Trophoblast cell (in vitro differentiated cells and primary cell): Measurements from ENCODE around the gene KRABD2.

Source experiments
- DNase-seq, 2 donors: peaks; one replicate each; pipeline ENCODE4 v3.0.0-alpha.2; 2016
- H2AFZ ChIP-seq: 2 replicates; pipeline ENCODE4 v1.6.1; 2013; ENCODE audit warnings: low read length, moderate library complexity, mild to moderate bottlenecking; ENCODE audit not compliant: insufficient read depth, poor library complexity
- H2AK5ac ChIP-seq: 2 replicates; pipeline ENCODE4 v1.6.1; 2013; ENCODE audit warnings: mild to moderate bottlenecking, low read length
- H2BK120ac ChIP-seq: 2 replicates; pipeline ENCODE4 v1.6.1; 2013; ENCODE audit warnings: low read length, mild to moderate bottlenecking, moderate library complexity; ENCODE audit not compliant: insufficient read depth, poor library complexity
- H2BK12ac ChIP-seq: 2 replicates; pipeline ENCODE4 v1.6.1; 2013; ENCODE audit warnings: mild to moderate bottlenecking, low read length, moderate library complexity
- H2BK5ac ChIP-seq: 2 replicates; pipeline ENCODE4 v1.6.1; 2013; ENCODE audit warnings: low read length, low read depth, moderate library complexity, mild to moderate bottlenecking; ENCODE audit not compliant: poor library complexity
- H3K14ac ChIP-seq: 2 replicates; pipeline ENCODE4 v1.6.1; 2013; ENCODE audit warnings: mild to moderate bottlenecking, low read length
- H3K18ac ChIP-seq: 2 replicates; pipeline ENCODE4 v1.6.1; 2013; ENCODE audit warnings: mild to moderate bottlenecking, low read length
- H3K23ac ChIP-seq: 2 replicates; pipeline ENCODE4 v1.6.1; 2013; ENCODE audit warnings: low read length
- H3K27ac ChIP-seq: 2 replicates; pipeline ENCODE4 v1.5.1; 2013; ENCODE audit warnings: low read depth, mild to moderate bottlenecking, inconsistent platforms, low read length, moderate library complexity
- H3K27me3 ChIP-seq: 2 replicates; pipeline ENCODE4 v1.6.1; 2013; ENCODE audit warnings: inconsistent platforms, mild to moderate bottlenecking, low read length, moderate library complexity; ENCODE audit not compliant: insufficient read depth
- H3K36me3 ChIP-seq, 2 experiments: 1 replicate in 1 of 2; 2 replicates in 1 of 2; pipeline ENCODE4 v1.6.1; 2013; ENCODE audit warnings: low read length in 2 of 2, mild to moderate bottlenecking in 2 of 2, moderate library complexity in 1 of 2; ENCODE audit not compliant: insufficient read depth in 2 of 2, control insufficient read depth in 1 of 2
- H3K4ac ChIP-seq: 2 replicates; pipeline ENCODE4 v1.6.1; 2013; ENCODE audit warnings: low read depth, mild to moderate bottlenecking, low read length, moderate library complexity
- H3K4me1 ChIP-seq, 2 experiments: 1 replicate in 1 of 2; 2 replicates in 1 of 2; pipeline ENCODE4 v1.6.1; 2013; ENCODE audit warnings: low read length in 2 of 2, mild to moderate bottlenecking in 2 of 2, moderate library complexity in 1 of 2; ENCODE audit not compliant: insufficient read depth in 2 of 2, control insufficient read depth in 1 of 2
- H3K4me2 ChIP-seq: 2 replicates; pipeline ENCODE4 v1.6.1; 2013; ENCODE audit warnings: inconsistent platforms, mild to moderate bottlenecking, low read length, moderate library complexity
- H3K4me3 ChIP-seq: 2 replicates; pipeline ENCODE4 v1.5.1; 2013; ENCODE audit warnings: mild to moderate bottlenecking, low read depth, low read length, inconsistent platforms
- H3K79me1 ChIP-seq: one replicate; pipeline ENCODE4 v1.6.1; 2013; ENCODE audit warnings: low read length
- H3K79me2 ChIP-seq: 2 replicates; pipeline ENCODE4 v1.6.1; 2013; ENCODE audit warnings: low read length, mild to moderate bottlenecking; ENCODE audit not compliant: control insufficient read depth, insufficient read depth, poor library complexity
- H3K9ac ChIP-seq: 2 replicates; pipeline ENCODE4 v1.6.1; 2013; ENCODE audit warnings: mild to moderate bottlenecking, low read length
- H3K9me3 ChIP-seq: 2 replicates; pipeline ENCODE4 v1.6.1; 2013; ENCODE audit warnings: low read depth, mild to moderate bottlenecking, control low read depth, inconsistent platforms, low read length; ENCODE audit not compliant: insufficient read depth
- H4K12ac ChIP-seq: 2 replicates; pipeline ENCODE4 v1.6.1; 2013; ENCODE audit warnings: low read depth, mild to moderate bottlenecking, low read length, moderate library complexity
- H4K8ac ChIP-seq: 2 replicates; pipeline ENCODE4 v1.6.1; 2013; ENCODE audit warnings: low read depth, mild to moderate bottlenecking, low read length, moderate library complexity
- H4K91ac ChIP-seq: one replicate; pipeline ENCODE4 v1.6.1; 2013; ENCODE audit warnings: low read depth, mild to moderate bottlenecking, low read length, moderate library complexity
- WGBS: extraction: QIAGEN DNeasy Blood & Tissue Kit; methylation state at CpG from one replicate; pipeline ENCODE4 v1.1.7; 2013; ENCODE audit warnings: missing lambda C conversion rate; ENCODE audit not compliant: insufficient read length, insufficient coverage; ENCODE audit errors: extremely low coverage; 5-methylcytosine and 5-hydroxymethylcytosine counted together

The KRABD2 gene

GRCh38 chr17:8339540-8339939 lies 37.0 kb downstream of the KRABD2 start, which contains the start of gene ODF4:
Gene ODF4, plus strand, starts transcription at chr17:8339840. Its CDS starts 212 bp downstream, at chr17:8340052.
- Histone ChIP-seq H2AK5ac (no peak within 1 kb of the TSS), H3K27me3 (no peaks in the 10 kb centered on the region), H3K23ac (no peak within 1 kb of the TSS), H4K12ac (no peak within 1 kb of the TSS), H3K4me3 (no peak within 1 kb of the TSS), H4K91ac (no peak within 1 kb of the TSS), H2BK12ac (no peak within 1 kb of the TSS), H3K14ac (no peak within 1 kb of the TSS), H4K8ac (no peak within 1 kb of the TSS), H3K27ac (no peak within 1 kb of the TSS), H3K4me2 (no peak within 1 kb of the TSS), H2BK5ac (no peak within 1 kb of the TSS), H3K36me3 (no peaks in the 10 kb centered on the region), H3K4ac (no peak within 1 kb of the TSS), H2AFZ (no peak within 1 kb of the TSS), H3K9ac (no peak within 1 kb of the TSS), H3K9me3 (peaks cover 2% of the 10 kb centered on the region), H3K79me1 (no peaks in the 10 kb centered on the region), H3K79me2 (no peaks in the 10 kb centered on the region), H3K4me1 (peaks cover 3% of the 10 kb centered on the region in 2 experiments), H3K18ac (no peak within 1 kb of the TSS), H2BK120ac (no peak within 1 kb of the TSS)
- WGBS = no CpG with 5 or more reads among the region's 2 CpGs
- no peak for DNase-seq

- Histone ChIP-seq H2AFZ (no peak overlapping the region), H3K27me3 (no peaks in the 10 kb centered on the region), H3K27ac (no peak overlapping the region), H2BK12ac (no peak overlapping the region), H3K4ac (no peak overlapping the region), H3K36me3 (no peaks in the 10 kb centered on the region), H3K4me2 (no peak overlapping the region), H3K23ac (no peak overlapping the region), H3K4me3 (no peak overlapping the region), H3K18ac (no peak overlapping the region), H3K79me2 (no peaks in the 10 kb centered on the region), H3K9ac (no peak overlapping the region), H2BK120ac (no peak overlapping the region), H3K79me1 (no peaks in the 10 kb centered on the region), H3K14ac (no peak overlapping the region), H4K12ac (no peak overlapping the region), H3K4me1 (peaks cover 3% of the 10 kb centered on the region in 2 experiments), H2AK5ac (no peak overlapping the region), H4K8ac (no peak overlapping the region), H4K91ac (no peak overlapping the region), H3K9me3 (peaks cover 2% of the 10 kb centered on the region), H2BK5ac (no peak overlapping the region)
- no peak for DNase-seq
- no CpG with 5 or more reads among the region's 5 CpGs for WGBS
Measured at GRCh38 chr17:8338753-8339140, 37.8 kb downstream of the KRABD2 start.

DNA sequence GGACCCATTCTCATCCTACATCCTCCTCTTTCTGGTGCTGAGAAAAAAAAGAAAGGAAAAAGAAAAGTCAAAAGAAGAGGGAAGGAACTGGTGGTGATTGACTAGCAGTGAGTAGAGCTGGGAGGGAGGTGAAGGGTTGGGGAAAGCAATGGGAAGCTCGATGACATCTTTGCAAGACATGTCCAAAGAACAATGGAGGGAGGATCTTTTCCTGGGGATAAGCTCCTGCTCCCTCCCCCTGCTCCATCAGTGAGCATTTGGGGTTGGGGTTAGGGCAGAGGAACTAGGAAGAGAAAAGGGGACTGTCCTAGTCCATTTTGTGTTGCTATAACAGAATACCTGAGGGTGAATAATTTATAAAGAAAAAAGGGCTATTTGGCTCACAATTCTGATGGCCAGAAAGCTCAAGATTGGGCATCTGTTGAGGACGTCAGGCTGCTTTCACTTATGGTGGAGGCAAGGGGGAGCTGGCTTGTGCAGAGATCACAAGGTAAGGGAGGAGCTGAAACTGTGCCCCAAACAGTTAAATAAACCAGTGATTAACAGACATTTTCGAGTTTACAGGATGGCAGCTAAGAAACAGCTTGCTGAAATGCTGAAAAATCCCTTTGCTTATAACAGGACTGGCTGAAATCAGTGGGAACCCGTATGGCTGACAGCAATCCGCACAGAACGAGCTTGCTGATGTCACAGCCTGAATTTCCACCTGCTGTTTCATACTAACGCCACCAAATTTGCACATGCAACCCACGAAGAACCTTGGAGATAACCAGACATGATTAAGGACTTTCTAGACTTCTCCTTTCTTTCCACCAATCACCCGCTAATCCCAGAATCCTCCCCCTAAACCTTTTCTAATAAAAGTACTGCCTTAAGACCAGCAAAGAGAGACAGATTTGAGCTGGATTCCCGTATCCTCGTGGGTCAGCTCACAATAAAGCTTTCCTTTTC lies 38.4 kb downstream of the KRABD2 start:
- H3K4me3 ChIP-seq = no peak overlapping the region

GRCh38 chr17:8333281-8333680 lies 43.2 kb downstream of the KRABD2 start:
- H3K79me1 ChIP-seq = no peaks in the 10 kb centered on the region
- H3K4me3 ChIP-seq = no peak overlapping the region
- no peak overlapping the region for H4K91ac ChIP-seq
- no peak overlapping the region for H4K8ac ChIP-seq
- H3K79me2 ChIP-seq = no peaks in the 10 kb centered on the region
- DNase-seq = peak in 1 of 2 donors; percentile 34
- no peak overlapping the region for H3K9ac ChIP-seq
- H3K14ac ChIP-seq = no peak overlapping the region
- no peak overlapping the region for H3K18ac ChIP-seq
- H3K36me3 ChIP-seq = no peaks in the 10 kb centered on the region
- no peak overlapping the region for H2BK12ac ChIP-seq
- no peak overlapping the region for H3K27ac ChIP-seq
- peaks cover 3 to 6% of the 10 kb centered on the region in 2 experiments for H3K4me1 ChIP-seq
- H4K12ac ChIP-seq = no peak overlapping the region
- no peaks in the 10 kb centered on the region for H3K9me3 ChIP-seq
- no peak overlapping the region for H2AFZ ChIP-seq
- no peak overlapping the region for H3K23ac ChIP-seq
- no peak overlapping the region for H2AK5ac ChIP-seq
- H3K27me3 ChIP-seq = no peaks in the 10 kb centered on the region
- H3K4me2 ChIP-seq = no peak overlapping the region
- no peak overlapping the region for H2BK5ac ChIP-seq
- WGBS = no CpG with 5 or more reads among the region's 4 CpGs
- no peak overlapping the region for H2BK120ac ChIP-seq
- no peak overlapping the region for H3K4ac ChIP-seq

More for the DNA sequence above, 38.4 kb downstream of the KRABD2 start:
- no peak overlapping the region for H2BK12ac ChIP-seq
- H3K4me1 ChIP-seq = peaks cover 3% of the 10 kb centered on the region in 2 experiments
- no peak overlapping the region for H4K8ac ChIP-seq
- no peaks in the 10 kb centered on the region for H3K27me3 ChIP-seq
- H4K12ac ChIP-seq = no peak overlapping the region
- H2BK120ac ChIP-seq = no peak overlapping the region
- H3K79me2 ChIP-seq = no peaks in the 10 kb centered on the region
- no peak overlapping the region for H3K23ac ChIP-seq
- H3K9me3 ChIP-seq = peaks cover 2% of the 10 kb centered on the region
- H3K14ac ChIP-seq = no peak overlapping the region
- no peak overlapping the region for H2AFZ ChIP-seq
- H4K91ac ChIP-seq = no peak overlapping the region
- no peak overlapping the region for H3K27ac ChIP-seq
- H3K9ac ChIP-seq = no peak overlapping the region
- no peaks in the 10 kb centered on the region for H3K36me3 ChIP-seq
- H3K18ac ChIP-seq = no peak overlapping the region
- no peak overlapping the region for H2BK5ac ChIP-seq
- no CpG with 5 or more reads among the region's 11 CpGs for WGBS
- H3K4me2 ChIP-seq = no peak overlapping the region
- no peak overlapping the region for H2AK5ac ChIP-seq
- no peaks in the 10 kb centered on the region for H3K79me1 ChIP-seq
- peak; percentile 16 to 46 for DNase-seq
- no peak overlapping the region for H3K4ac ChIP-seq
